Thoracic aorta (tissue), 2 donors: ENCODE measurements around the gene SLC45A2. TPM values are rescaled to one million over a fixed set of nuclear protein-coding genes. Genes with fewer than 3 reads are reported as not detected.

Source experiments
- ATAC-seq: fragments of 150-250 bp; one replicate; pipeline ENCODE4 v1.8.0; 2017; ENCODE audit warnings: low read depth; ENCODE audit not compliant: insufficient number of reproducible peaks, low FRiP score
- DNase-seq: peaks from one replicate; pipeline ENCODE4 v3.0.0-alpha.2; 2020; ENCODE audit warnings: low spot score
- H3K27ac ChIP-seq, 2 donors: fragments of 200-600 bp; sonication (generic); 1 replicate in 1 of 2; 2 replicates in 1 of 2; pipeline ENCODE4 v1.5.1; 2016; ENCODE audit warnings: mild to moderate bottlenecking in 2 of 2, moderate library complexity in 2 of 2
- H3K27me3 ChIP-seq: fragments of 200-600 bp; sonication (generic); replicated peaks from 2 replicates; pipeline ENCODE4 v1.6.0; 2016; ENCODE audit warnings: mild to moderate bottlenecking; ENCODE audit not compliant: insufficient read depth
- H3K36me3 ChIP-seq: fragments of 200-600 bp; sonication (generic); one replicate; pipeline ENCODE4 v1.5.1; 2016
- H3K4me1 ChIP-seq, 2 donors: fragments of 200-600 bp; sonication (generic); 1 replicate in 1 of 2; 2 replicates in 1 of 2; pipeline versions ENCODE4 v1.5.1 to v1.6.0; 2016; ENCODE audit warnings: low read depth in 2 of 2, mild to moderate bottlenecking in 1 of 2; ENCODE audit not compliant: control insufficient read depth in 1 of 2
- H3K4me3 ChIP-seq: fragments of 200-600 bp; sonication (generic); 2 replicates; pipeline ENCODE4 v1.5.1; 2016; ENCODE audit warnings: mild to moderate bottlenecking
- H3K9me3 ChIP-seq: fragments of 200-600 bp; sonication (generic); 2 replicates; pipeline ENCODE4 v1.5.1; 2016
- total RNA-seq, 2 donors: library from RNA; depleted of rRNA; stranded (reverse); fragments of >200 nt; gene quantifications; one replicate each; pipeline versions ENCODE4 v1.1.0 to v1.2.3, GENCODE V29; 2016
- TF ChIP-seq, protein P1 (sequence below): fragments of 200-600 bp; sonication (generic); IDR thresholded peaks from one replicate; pipeline ENCODE4 v1.5.1; 2019; ENCODE audit warnings: antibody characterized with exemption

Gene SLC45A2
- total RNA-seq, 2 donors from 2014 or later = not detected

DNA sequence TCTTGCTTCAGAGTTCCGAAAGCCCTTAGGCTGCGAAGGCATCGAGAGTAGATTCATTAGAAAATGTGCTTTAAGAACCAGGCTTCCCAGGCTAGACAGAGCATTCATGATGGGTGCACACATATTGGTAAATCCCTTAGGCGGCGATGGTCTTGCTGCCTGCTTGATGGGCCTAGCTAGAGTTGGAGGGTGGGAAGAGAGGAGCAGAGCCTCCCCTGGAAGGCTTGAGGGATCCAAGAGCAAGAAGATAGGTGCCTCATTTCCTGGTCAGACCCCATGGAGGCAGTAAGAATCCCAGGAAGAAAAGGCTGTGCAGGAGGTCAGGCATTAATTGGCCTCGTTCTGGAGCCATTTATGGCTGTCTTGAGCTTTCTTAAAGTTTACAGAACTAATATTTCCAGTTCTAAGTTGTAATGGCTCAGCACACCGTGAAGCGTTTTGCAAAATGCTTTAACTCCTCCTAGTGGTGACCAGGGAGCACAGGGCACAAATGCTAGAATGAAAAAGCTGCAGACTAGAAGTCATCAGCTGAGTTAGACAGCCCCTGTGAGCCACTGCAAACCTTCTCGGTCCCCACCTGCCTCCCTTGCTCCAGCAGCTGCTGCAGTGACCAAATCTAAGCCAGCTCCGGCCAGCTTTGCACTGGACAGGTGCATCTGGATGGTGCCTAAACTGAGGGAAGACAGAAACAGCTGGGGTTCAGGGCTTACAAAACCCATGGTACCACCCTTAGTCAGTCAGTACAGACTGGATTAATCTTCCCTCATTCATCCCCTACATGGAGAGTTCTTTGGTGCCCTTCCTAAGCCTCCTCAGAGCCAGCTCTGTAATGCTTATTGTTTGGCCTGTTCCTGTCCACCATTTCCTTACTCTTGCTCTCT, 14.7 kb downstream of the SLC45A2 start:
- no peaks in the 10 kb centered on the region for H3K27me3 ChIP-seq
- H3K4me1 ChIP-seq = no peaks in the 10 kb centered on the region
- no peak for DNase-seq
- ATAC-seq = peak; percentile 54
- H3K9me3 ChIP-seq = no peaks in the 10 kb centered on the region
- H3K36me3 ChIP-seq = no peaks in the 10 kb centered on the region
- TF ChIP-seq, protein P1, sequence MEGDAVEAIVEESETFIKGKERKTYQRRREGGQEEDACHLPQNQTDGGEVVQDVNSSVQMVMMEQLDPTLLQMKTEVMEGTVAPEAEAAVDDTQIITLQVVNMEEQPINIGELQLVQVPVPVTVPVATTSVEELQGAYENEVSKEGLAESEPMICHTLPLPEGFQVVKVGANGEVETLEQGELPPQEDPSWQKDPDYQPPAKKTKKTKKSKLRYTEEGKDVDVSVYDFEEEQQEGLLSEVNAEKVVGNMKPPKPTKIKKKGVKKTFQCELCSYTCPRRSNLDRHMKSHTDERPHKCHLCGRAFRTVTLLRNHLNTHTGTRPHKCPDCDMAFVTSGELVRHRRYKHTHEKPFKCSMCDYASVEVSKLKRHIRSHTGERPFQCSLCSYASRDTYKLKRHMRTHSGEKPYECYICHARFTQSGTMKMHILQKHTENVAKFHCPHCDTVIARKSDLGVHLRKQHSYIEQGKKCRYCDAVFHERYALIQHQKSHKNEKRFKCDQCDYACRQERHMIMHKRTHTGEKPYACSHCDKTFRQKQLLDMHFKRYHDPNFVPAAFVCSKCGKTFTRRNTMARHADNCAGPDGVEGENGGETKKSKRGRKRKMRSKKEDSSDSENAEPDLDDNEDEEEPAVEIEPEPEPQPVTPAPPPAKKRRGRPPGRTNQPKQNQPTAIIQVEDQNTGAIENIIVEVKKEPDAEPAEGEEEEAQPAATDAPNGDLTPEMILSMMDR = peak; percentile 71
- H3K4me3 ChIP-seq = no peak overlapping the region
- H3K27ac ChIP-seq = no peak overlapping the region

DNA sequence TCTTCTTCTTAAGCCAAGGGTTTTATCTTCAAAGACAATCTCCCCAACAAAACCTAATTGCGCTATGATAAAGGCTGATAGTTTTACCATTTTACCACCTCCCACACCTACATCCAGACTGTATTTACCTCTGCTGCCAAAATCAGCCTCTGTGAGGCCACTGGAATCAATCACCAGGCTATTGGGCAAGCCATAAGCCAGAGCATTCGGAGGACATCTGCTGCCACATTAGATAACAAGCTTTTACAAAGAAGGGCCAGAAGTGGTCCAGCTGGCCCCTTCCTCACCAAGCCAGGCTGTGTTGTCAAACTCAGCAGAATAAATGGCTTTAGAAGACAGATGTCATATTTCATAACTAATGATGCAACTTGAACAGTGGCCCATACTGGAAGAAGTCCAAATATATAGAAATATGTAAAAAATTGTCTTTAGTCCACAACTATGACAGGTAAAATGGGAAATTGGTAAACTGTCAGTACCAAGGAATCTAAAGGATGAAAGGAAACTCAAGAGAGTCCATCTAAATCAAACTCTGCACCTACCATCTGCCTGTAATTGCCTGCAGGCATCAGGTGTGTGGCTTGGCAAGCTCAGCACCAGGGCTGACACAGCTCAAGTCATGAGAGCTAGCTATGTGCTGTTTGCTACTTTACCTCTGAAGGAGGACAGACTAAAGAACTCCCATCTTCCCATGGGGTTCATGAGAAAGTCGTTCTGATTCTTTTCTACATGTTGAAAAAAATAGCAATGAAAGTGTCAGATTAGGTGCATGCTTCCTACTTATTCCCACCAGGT, 16.1 kb downstream of the SLC45A2 start:
- DNase-seq (no peak), ATAC-seq (no peak)
- H3K4me1 ChIP-seq = no peaks in the 10 kb centered on the region
- H3K9me3 ChIP-seq = no peaks in the 10 kb centered on the region
- H3K27me3 ChIP-seq = no peaks in the 10 kb centered on the region
- H3K36me3 ChIP-seq = no peaks in the 10 kb centered on the region
- no peak overlapping the region for H3K4me3 ChIP-seq
- TF ChIP-seq, protein P1 = no peak
- H3K27ac ChIP-seq = no peak overlapping the region

DNA sequence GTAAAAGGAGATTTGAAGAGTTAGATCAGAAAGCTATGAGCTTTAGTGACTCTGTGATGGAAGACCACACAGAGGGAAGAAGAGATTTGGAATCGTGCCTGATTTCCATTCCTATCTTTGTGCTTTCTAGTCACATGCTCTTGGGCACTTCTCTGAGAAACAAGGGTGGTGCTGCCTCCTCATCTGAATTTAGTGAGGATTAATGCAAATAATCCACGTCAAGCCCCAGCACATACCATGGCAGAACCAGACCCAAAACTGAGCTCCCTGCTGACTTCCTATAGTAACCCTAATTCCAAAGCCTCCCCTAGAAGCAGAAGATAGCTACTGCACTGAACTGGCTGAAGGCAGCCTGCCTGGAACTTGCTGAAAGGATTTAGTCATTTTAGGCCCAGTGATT, 17.7 kb downstream of the SLC45A2 start:
- ATAC-seq = no peak
- H3K36me3 ChIP-seq = no peaks in the 10 kb centered on the region

DNA sequence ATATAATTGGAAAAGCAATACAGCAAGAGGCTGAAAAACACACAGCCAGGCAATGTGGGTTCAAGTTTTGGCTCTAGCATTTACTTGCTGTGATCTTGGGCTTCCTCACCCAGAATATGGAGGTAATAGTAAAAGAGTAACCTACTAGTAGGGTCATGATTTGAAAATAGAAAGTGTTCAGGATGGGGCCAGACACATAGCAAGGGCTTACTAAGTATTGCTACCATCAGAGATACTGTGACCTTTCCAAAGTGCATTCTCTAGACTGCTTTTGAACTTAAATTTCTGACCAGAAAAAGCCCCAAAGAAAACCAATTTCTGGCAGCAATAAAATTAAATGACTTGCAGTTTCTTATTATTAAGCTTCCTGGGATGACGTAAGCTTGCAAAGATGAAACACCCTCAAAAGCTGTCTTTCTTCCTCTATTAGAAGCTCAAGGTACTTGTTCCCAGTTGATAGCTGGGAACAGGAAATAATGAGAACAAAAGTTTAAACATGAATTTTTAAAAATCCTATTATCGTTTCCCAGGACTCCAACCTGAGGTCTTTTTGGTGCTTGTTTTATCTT, 20.3 kb downstream of the SLC45A2 start:
- no peaks in the 10 kb centered on the region for H3K27me3 ChIP-seq
- no peak overlapping the region for H3K4me3 ChIP-seq
- H3K27ac ChIP-seq = no peak overlapping the region
- DNase-seq (no peak), ATAC-seq (no peak)
- TF ChIP-seq, protein P1 = no peak
- no peaks in the 10 kb centered on the region for H3K36me3 ChIP-seq
- no peaks in the 10 kb centered on the region for H3K9me3 ChIP-seq
- H3K4me1 ChIP-seq = no peaks in the 10 kb centered on the region

More for the DNA sequence above, 17.7 kb downstream of the SLC45A2 start:
- Histone ChIP-seq H3K9me3 (no peaks in the 10 kb centered on the region), H3K4me3 (no peak overlapping the region), H3K27ac (no peak overlapping the region), H3K27me3 (no peaks in the 10 kb centered on the region), H3K4me1 (no peaks in the 10 kb centered on the region)
- DNase-seq = no peak
- TF ChIP-seq, protein P1 = no peak

DNA sequence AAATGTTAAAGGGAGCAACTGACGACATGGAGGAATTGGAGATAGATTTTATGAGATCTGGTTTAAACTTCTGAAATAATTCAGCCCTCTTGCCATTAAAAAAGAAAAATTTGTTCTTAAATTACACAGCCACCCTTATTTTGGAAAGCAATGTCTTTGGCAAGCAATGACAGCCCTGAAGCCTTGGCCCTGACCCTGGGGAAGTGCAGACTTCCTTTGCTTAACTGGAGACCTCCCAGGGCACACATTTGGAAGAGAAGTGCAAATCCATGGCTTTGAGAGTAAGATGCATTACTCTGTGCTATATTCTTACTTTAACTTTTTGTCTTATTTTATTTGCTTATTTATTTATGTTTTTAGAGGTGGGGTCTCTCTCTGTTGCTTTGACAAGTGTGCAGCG, 26.3 kb downstream of the SLC45A2 start:
- no peaks in the 10 kb centered on the region for H3K36me3 ChIP-seq
- H3K4me1 ChIP-seq = no peaks in the 10 kb centered on the region
- no peak overlapping the region for H3K4me3 ChIP-seq
- no peaks in the 10 kb centered on the region for H3K9me3 ChIP-seq
- H3K27me3 ChIP-seq = no peaks in the 10 kb centered on the region
- H3K27ac ChIP-seq = no peak overlapping the region
- TF ChIP-seq, protein P1 = no peak
- ATAC-seq = no peak
- no peak for DNase-seq
